KOPT-K1 (cell line): ENCODE results near the gene DENND11.

Source experiments
- H3K27ac ChIP-seq: fragments of 200-600 bp; sonication (generic); 2 replicates; pipeline ENCODE4 v1.5.1; 2016; ENCODE audit warnings: antibody characterized with exemption, mild to moderate bottlenecking, low read depth, low read length; ENCODE audit not compliant: poor library complexity, severe bottlenecking
- H3K36me3 ChIP-seq: fragments of 200-600 bp; sonication (generic); 2 replicates; pipeline ENCODE4 v1.5.1; 2017; ENCODE audit warnings: antibody characterized with exemption, mild to moderate bottlenecking, low read length, moderate library complexity; ENCODE audit not compliant: insufficient read depth
- H3K9me3 ChIP-seq: fragments of 200-600 bp; sonication (generic); 2 replicates; pipeline ENCODE4 v1.5.1; 2017; ENCODE audit warnings: antibody characterized with exemption, low read length, mild to moderate bottlenecking; ENCODE audit not compliant: insufficient read depth, poor library complexity, severe bottlenecking

Gene DENND11

DNA sequence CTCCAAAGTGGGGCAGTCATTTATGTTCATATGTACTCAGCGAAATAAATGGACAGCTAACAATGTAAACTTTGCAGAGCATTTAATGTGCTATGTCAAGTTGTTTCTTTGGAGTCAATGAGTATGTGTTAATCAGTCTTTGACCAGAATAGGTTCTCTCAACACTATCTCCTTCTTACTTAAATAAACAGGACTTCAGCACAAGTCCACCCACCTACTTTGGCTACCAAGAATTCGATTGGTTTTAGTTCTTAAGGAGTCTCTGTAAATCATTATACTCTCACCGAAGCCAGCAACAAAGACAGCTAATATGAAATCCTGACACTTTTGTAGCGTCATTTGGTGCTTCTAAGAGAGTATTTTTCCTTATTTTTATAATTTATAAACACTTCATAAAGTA lies 13.1 kb upstream of the DENND11 start:
- Histone ChIP-seq H3K36me3 (no peaks in the 10 kb centered on the region), H3K27ac (no peak overlapping the region), H3K9me3 (no peaks in the 10 kb centered on the region)

DNA sequence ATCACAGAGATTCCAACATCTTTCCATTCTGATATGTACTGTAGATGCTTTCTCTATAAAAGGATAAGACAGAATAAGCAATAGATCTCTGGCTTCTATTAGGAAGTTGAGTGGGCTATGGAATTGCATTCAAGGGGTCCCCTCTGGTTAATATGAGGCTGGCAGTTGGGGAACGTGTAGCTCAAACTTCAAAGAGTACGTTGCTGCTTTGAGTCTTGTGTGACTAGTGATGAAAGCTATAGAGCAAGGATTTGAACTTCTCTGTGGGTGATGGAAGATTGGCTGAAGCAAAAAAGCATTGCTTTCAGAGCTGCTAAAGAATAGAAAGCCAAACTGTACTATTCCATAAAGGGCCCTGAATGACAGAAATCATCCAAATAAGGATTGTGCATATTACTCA lies 12.6 kb upstream of the DENND11 start:
- no peak overlapping the region for H3K27ac ChIP-seq
- H3K9me3 ChIP-seq = no peaks in the 10 kb centered on the region
- no peaks in the 10 kb centered on the region for H3K36me3 ChIP-seq

DNA sequence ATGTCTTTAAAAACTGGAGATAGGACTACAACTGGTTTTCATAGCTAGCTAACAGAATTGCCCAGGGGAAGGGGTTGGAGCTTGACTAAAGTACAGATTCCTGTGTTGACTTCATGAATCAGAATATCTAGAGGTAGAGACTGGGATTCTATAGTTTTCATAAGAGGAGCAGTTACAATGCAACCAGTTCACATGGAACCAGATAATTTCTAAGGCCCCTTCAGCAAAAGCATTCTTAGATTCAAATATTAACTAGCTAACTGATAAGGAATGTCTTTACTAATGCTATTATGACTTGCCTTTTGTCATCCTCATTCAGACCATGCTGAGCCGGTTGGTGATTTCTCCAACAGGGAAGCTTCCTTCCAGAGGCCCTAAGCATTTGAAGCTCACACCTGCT lies 11.9 kb upstream of the DENND11 start:
- Histone ChIP-seq H3K9me3 (no peaks in the 10 kb centered on the region), H3K27ac (no peak overlapping the region), H3K36me3 (no peaks in the 10 kb centered on the region)

DNA sequence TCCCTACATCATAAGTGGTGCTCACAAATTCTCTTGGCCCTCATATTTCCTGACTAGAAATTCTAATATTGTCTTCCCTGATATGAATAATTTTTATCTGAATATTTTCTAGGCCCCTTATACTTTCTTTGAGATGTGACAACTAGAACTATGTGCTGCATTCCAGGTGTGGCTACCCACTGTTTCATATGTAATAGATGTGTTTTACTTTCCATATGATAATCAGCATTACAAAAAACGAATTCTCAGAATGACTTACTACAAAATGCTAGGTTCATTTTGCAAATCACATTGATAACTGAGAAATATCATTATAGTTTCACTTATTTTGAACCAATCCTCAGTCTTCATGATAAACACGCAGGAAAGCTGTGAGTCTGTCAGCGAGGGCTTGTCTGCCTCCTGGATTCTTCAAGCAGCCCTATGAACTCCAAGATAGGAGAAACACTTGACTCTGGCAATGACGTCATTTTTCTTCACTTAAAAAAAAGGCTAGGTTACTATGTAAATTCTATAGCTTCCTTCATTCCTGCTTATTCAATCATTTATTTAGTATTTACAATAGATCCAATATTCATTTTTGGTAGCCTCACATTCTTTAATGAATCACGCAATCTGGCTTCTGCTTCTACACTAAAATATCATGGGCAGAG lies 10.8 kb upstream of the DENND11 start:
- no peak overlapping the region for H3K27ac ChIP-seq
- H3K9me3 ChIP-seq = no peaks in the 10 kb centered on the region
- no peaks in the 10 kb centered on the region for H3K36me3 ChIP-seq

DNA sequence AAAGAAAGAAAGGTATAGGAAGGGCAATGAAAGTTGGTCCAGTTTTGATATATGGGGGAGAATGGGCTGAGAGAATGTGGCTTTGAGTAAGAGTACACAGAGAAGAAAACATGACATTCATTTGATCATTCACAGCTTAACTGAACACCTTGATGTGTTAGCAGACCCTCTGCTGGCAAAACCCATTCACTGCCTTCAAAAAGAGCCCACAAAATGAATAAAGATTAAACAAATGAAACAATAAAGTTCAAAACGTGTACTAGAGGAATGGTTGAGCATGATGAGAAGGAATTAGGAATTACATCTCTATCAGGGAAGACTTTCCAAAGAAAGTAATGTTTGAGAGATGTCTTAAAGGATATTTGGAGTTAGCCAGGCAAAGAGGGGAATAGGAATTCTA lies 8.3 kb upstream of the DENND11 start:
- no peaks in the 10 kb centered on the region for H3K36me3 ChIP-seq
- no peaks in the 10 kb centered on the region for H3K9me3 ChIP-seq
- no peak overlapping the region for H3K27ac ChIP-seq

DNA sequence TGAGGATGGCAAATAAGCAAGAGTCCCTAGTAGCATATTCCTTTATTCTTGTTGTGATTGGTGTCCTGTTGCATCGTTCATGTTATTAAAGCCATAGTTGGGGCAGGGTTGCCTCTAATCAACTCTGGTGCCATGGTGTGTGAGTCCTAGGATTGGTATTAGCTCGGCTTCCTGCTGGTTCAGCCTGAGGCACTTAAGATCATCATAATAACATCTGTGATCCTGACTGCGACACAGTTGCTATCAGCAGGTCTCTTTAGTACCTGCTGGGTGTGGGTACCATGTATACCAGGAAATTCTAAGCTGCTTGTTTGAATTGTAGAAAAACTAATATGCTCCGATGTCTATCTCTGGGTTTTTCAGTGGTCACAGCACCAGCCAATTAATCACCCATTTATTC lies 7.8 kb upstream of the DENND11 start:
- no peak overlapping the region for H3K27ac ChIP-seq
- H3K9me3 ChIP-seq = no peaks in the 10 kb centered on the region
- H3K36me3 ChIP-seq = no peaks in the 10 kb centered on the region

DNA sequence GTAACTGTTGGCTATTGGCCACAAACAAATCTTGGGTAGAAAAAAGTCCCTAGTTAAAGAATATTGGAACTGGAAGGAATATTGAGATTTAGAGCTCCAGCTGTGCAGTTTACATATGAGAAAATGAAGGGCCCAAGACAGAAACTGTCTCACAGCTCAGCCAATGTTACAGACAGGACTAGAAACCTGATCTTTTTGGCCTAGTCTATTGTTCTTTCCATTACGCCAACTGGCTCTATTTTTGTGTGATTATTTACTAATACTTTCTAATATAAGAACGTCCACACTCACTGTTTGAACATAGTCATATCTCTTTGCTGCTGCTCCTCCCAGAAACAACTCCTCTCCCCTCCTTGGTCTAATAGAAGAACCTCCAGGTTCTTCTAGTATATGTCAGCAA lies 7.4 kb upstream of the DENND11 start:
- H3K36me3 ChIP-seq = no peaks in the 10 kb centered on the region
- H3K9me3 ChIP-seq = no peaks in the 10 kb centered on the region
- H3K27ac ChIP-seq = no peak overlapping the region

DNA sequence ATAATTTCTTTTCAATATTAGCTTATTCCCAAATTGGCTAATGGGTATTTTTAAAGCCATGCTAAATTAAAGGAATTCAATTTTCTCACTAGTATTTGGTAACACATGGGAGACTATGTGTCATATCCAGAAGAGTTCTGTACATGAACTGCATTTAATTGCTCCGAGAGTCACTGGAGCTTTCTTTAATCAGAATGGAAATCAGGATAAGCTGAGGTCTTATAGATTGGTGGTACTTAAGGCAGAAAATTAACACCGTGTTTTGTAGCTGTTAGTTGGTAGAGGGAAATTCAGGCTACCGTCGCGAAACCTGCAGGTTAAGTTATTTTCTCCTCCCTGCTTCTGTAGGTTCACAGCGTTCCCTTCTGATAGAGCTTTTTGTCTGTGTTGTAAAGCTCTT lies 6.4 kb upstream of the DENND11 start, which contains the start of gene WEE2:
Gene WEE2 (plus strand): TSS at position 3 of the 400 bp plus-strand sequence. CDS start 406 bp downstream, outside the sequence.
- H3K9me3 ChIP-seq = no peaks in the 10 kb centered on the region
- no peaks in the 10 kb centered on the region for H3K36me3 ChIP-seq
- H3K27ac ChIP-seq = no peak within 1 kb of the TSS

DNA sequence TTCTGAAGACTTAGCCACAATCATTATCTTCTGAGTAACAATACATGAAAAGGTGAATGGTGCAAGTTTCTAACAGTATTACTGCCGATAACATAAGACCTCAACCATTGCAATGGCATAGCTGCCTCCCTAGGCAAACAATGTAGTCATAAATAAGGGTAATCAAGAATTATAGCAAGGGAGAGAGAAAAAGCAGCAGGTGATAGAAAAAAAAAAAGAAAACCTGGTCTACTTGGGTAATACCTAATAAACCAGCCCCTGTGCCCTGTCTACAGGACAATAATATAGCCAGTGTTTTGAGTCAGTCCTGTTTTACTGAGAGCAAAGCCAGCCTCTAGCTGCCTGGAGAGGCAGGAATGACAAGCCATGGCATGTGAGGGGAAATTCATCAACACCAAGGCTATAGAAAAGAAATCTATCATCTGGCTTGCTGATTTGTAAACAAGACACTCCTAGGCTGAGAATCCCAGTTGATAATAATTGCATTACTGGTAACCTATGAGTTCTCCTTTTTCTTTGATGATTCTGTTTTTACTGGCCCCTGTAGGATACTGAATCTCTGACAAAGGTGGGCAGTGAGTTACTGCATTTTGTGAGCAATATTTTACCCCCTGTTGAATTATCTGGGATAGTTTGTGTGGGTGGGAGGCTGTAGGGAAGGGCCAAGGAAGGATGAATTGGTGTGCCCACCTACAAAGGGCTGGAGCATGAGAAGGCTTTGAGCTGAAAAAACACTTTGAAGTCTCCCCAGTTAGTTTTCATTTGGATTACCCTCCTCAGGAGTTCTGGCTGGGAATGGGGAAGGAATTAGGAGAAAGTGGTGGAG lies 4.5 kb upstream of the DENND11 start:
- no peaks in the 10 kb centered on the region for H3K36me3 ChIP-seq
- H3K9me3 ChIP-seq = no peaks in the 10 kb centered on the region
- H3K27ac ChIP-seq = no peak overlapping the region

DNA sequence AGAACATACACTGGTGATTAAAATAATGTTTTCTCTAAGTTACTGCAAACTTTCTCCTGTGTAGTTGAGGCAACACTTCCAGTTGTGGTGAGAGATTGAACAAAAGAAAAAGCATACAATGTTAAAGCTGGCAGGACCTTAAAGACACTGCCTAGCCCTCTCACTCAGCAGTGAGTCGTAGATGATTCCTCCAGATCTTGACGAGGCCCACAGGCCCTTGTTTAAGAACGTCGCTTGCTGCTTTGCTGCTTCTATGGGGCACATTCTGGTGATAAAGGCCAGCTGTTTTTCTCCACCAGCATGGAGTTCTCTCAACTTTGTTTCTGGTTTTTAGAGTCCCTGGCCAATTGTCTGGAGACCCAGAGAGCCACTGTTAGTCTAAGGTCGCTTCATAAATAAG lies 2.8 kb upstream of the DENND11 start:
- Histone ChIP-seq H3K36me3 (no peaks in the 10 kb centered on the region), H3K27ac (no peak overlapping the region), H3K9me3 (no peaks in the 10 kb centered on the region)

DNA sequence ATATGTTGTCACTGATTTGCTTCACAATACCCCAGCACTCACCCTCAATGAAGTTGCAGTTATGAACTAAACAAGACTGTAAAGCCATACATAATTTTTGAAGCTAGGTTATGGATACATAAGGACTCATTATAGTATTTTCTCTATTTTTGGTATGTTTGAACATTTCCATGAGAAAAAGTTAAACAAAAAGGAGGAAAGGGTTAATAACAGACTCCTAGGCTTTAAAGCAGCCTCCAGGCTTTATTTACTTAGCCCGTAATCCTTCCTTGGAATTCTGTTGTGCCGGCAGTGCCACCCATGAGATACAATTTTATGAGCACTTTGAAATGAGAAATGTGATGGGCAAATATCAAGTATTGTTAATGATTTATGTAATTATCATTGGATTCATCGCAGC lies 2.1 kb upstream of the DENND11 start:
- Histone ChIP-seq H3K27ac (no peak overlapping the region), H3K9me3 (no peaks in the 10 kb centered on the region)

DNA sequence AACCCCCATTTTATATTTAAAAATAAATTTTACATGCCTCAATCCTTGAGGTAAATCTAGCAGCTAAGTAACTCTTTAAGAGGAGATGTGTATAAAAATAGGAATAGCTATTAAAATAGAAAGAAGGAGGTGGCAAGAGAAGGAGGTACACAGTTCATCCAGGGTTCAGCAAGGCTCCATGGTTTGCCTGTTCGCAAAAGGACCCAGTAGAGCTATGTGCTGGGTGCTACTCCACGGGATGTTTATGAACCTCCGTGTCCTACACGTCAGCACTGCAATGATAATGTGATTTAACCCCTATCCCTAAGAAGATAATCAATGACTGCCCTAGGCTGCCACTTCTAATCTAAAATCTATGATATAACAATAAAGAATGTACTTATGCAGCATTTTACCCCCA lies 926 bp upstream of the DENND11 start:
- no peaks in the 10 kb centered on the region for H3K36me3 ChIP-seq

More for the DNA sequence above, 2.1 kb upstream of the DENND11 start:
- no peaks in the 10 kb centered on the region for H3K36me3 ChIP-seq

DNA sequence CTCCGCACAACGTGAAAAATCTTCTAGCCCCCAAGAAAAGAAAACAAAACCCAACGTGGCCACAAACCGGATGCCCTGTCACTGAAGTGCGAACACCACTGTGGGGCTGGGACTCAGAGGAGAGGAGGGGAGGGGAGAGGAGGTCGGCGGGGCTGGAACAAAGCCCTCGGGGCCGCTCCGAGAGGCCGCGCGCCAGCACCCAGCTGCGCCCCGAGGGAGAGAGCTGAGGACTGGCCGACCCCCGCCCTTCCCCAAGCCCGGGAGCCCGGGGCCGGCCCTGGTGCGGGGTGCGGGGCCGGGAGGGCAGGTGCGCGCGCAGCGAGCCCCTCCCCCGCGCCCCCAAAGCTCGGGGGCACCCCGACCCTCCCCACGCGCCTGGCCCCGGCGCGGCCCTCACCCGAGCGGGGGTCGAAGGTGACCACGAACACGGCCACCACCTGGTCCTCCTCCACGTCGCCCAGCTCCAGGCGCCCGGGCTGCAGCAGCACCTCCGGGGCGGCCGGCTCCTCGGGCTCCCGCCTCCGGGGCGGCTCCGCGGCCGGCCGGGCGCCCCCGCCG lies 398 bp downstream of the DENND11 start:
- H3K27ac ChIP-seq = peak overlapping the region; percentile 36
- no peaks in the 10 kb centered on the region for H3K9me3 ChIP-seq
- H3K36me3 ChIP-seq = no peaks in the 10 kb centered on the region

More for the DNA sequence above, 926 bp upstream of the DENND11 start:
- Histone ChIP-seq H3K27ac (no peak overlapping the region), H3K9me3 (no peaks in the 10 kb centered on the region)

DNA sequence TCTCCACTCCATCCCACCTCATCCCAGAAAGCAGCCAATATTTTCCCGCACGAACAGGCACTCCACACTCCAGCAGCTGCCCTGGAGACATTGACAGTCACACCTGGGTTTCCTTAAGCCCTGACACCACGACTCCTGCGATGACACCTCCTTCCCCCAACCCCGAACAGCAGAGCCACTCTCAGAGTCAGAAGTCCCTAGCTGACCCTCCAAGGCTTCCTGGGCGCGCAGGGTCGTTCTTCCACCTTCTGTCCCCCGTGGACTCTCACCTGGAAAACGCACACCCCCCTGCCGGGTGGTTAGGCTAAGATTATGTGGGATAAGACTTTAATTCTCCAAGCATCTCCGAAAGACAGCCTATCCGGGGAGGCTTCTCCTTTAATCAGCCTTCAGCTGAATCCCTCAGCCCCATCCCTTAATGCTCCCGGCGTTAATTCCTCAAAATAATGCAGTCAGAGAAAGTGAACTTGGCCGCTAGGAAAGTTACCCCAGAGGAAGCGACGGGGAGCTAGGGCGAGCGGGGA lies 1.1 kb downstream of the DENND11 start:
- Histone ChIP-seq H3K9me3 (no peaks in the 10 kb centered on the region), H3K36me3 (no peaks in the 10 kb centered on the region), H3K27ac (no peak overlapping the region)

DNA sequence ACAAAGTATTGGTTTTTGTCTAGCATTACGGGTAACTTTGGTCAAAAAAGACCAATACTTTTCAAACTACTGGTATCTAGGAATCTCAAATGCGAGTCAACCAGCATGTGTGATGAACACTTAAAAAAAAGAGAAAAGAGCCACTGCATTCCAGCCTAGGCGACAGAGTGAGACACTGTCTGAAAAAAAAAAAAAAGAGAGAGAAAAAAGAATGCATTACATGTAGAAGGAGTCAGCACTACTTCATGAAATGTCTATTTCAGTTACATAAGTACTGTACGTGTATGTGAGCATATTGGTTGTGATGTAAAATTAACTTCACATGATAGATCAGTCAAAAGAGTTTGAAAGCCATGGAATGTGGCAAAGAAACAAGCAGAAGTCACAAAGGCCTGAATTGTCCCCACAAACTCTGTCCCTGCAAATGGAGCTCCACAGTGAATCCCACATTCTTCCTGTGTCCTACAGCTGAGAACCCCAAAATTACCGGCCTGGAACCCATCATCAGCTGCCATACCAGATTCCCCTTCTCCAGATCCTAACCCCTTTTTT lies 1.6 kb downstream of the DENND11 start:
- Histone ChIP-seq H3K36me3 (no peaks in the 10 kb centered on the region), H3K27ac (no peak overlapping the region), H3K9me3 (no peaks in the 10 kb centered on the region)
